GM10248 (cell line): Measurements from ENCODE around the gene ACSL5.

Experiments used
- CTCF ChIA-PET: fragments of 300-600 bp; sonication (Branson Sonifier 250); formaldehyde crosslinking; extraction: SDS; loops from one replicate; lab custom pipeline; 2021; ENCODE audit warnings: antibody characterized with exemption; lab: Yijun Ruan, JAX
- POLR2A ChIA-PET: fragments of 350-650 bp; sonication (Branson Sonifier 250); formaldehyde crosslinking; extraction: SDS; loops from one replicate; lab custom pipeline; 2020; ENCODE audit warnings: antibody characterized with exemption; lab: Yijun Ruan, JAX
- DNase-seq: peaks from one replicate; pipeline ENCODE4 v3.0.0; 2012; ENCODE audit errors: extremely low spot score
- CTCF ChIP-seq: IDR thresholded peaks from 2 replicates; pipeline ENCODE4 v1.5.1; 2012; ENCODE audit warnings: mild to moderate bottlenecking, low read depth; ENCODE audit errors: extremely low read depth, missing control alignments, control extremely low read depth

Gene ACSL5

GRCh38 chr10:112467541-112468075 lies 93.7 kb downstream of the ACSL5 start:
- ChIA-PET CTCF (interaction anchor here (0.9 to 1.4 kb wide), 3 partner anchors 9 to 11 kb away, joined by 3 to 4 read pairs (median 4); no protein-coding TSS in a partner anchor), POLR2A (no interaction called here)
- TF ChIP-seq CTCF: no peak
- no peak for DNase-seq

- peak; percentile 65 for DNase-seq
- CTCF ChIA-PET: interaction anchor here (0.6 to 5.3 kb wide), 48 partner anchors 9 to 1092 kb away, joined by 3 to 31 read pairs (median 5); partner anchors contain the start of genes VTI1A and ZDHHC6
- TF ChIP-seq CTCF: peak; percentile 59
- POLR2A ChIA-PET: no interaction called here
Measured at GRCh38 chr10:112471878-112472487, 98.1 kb downstream of the ACSL5 start.

- CTCF ChIA-PET: interaction anchor here (0.6 to 3.6 kb wide), 15 partner anchors 10 to 1098 kb away, joined by 3 to 14 read pairs (median 3); no protein-coding TSS in a partner anchor
- TF ChIP-seq CTCF: peak; percentile 15
- POLR2A ChIA-PET: no interaction called here
- no peak for DNase-seq
Measured at GRCh38 chr10:112475575-112476218, 101.8 kb downstream of the ACSL5 start.
